MV-4-11 (cell line): Measurements from ENCODE around the gene ANO9.

ENCODE experiments used
- DNase-seq: peaks from one replicate; lab custom pipeline; 2025; lab: John Stamatoyannopoulos, UW

The ANO9 gene

GRCh38 chr11:384511-384910 lies 57.3 kb downstream of the ANO9 start:
- DNase-seq, result no peak

DNA sequence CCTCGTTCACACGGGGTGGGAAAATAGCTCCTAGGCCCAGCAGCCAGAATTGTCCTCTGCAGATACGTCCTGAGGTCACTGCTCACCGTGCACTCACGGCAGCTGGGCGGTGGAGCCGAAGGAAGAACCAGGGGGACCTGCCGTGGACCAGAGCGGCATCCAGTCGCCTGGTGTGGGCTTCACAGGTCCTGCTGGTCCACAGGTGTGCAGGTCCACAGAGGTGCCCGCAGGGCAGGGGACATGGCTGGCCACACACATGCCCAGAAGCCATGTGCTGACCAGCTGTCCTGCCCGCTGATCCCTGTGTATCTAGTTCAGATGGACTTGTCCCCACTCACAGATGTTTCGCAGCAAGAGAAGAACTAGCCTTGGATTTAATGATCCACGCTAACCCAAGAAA lies 58.4 kb downstream of the ANO9 start:
- DNase-seq, result no peak

- no peak for DNase-seq
Observed at GRCh38 chr11:382081-382629, 59.7 kb downstream of the ANO9 start.

GRCh38 chr11:381501-382072 lies 60.2 kb downstream of the ANO9 start:
- no peak for DNase-seq

DNA sequence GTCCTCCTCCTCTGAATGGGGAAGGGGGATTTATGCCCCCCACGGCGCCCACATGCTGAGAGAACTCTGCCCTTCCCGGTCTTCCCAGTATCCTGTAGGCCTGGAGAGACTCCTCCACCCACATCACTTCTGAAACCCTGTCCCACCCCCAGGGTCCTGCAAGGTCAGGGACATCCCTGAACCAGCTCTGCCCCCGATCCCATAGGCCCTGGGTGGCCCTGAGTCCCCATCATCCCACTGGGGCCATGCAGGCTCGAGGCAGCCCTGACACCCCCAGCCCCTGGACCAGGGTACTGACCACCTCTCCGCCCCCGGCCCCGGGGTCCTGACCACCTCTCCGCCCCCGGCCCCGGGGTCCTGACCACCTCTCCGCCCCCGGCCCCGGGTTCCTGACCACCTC lies 60.8 kb downstream of the ANO9 start:
- DNase-seq, result no peak

DNA sequence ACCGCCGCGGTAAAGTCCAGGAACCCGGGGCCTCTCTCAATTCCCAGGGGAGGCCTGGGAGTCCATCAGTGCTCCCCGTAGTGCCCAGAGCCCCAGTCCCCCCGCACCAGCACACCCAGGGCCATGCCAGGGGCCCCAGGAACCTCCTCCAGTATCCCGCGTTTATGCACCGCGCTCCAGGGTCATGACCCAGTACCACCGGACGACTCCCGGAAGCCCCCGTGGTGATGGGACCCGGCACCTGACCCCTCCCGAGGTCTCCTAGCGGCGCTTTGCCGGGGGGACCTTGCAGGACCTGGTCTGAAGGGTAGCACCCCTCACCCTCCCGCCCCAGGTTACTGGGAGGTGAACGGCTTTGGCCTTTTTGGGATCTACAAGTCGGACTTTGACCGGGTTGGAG lies 61.3 kb downstream of the ANO9 start:
- no peak for DNase-seq

DNA sequence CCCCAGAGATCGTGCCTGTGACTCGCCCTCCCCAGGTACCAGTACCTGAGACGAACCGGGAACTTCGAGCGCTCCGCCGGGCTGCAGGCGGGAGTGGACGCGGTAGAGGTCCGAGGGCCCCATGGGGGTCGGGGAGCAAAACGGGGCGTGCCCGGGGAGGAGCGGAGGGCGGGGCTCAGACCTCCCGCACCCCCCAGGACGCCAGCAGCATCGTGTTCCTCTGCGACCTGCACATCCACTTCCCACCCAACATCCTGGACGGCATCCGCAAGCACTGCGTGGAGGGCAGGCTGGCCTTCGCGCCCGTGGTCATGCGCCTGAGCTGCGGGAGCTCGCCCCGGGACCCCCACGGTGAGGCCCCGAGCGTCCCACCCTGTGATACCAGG lies 61.7 kb downstream of the ANO9 start:
- DNase-seq, result no peak

DNA sequence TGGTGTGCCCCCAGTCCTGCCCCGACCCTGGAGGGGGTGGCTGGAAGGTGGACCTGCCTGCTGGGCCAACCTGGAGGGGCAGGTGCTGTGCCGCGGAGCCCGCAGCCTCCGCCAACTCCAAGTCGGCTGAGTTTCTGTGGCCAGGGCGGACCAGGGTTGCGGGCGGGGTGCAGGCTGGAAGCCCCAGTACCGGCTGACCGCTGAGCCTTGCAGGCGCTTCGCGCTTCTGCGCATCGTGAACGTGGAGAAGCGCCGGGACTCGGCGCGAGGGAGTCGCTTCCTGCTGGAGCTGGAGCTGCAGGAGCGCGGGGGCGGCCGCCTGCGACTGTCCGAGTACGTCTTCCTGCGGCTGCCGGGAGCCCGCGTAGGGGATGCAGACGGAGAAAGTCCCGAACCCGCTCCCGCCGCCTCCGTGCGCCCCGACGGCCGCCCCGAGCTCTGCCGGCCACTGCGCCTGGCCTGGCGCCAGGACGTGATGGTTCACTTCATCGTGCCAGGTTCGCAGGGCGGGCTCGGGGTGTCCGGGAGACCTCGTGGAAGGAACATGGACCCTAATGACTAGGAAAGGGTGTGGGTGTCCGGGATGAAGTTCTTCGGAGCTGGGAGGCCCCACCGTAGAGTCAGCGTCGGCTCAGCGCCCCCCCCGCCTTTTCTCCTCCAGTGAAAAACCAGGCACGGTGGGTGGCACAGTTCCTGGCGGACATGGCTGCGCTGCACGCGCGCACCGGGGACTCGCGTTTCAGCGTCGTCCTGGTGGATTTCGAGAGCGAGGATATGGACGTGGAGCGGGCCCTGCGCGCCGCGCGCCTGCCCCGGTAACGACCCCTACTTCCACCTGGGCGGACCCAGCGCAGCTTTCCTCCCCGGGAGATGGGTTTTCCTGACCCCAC lies 62.4 kb downstream of the ANO9 start:
- DNase-seq, result no peak

- no peak for DNase-seq
Observed at GRCh38 chr11:377883-378500, 63.8 kb downstream of the ANO9 start.

DNA sequence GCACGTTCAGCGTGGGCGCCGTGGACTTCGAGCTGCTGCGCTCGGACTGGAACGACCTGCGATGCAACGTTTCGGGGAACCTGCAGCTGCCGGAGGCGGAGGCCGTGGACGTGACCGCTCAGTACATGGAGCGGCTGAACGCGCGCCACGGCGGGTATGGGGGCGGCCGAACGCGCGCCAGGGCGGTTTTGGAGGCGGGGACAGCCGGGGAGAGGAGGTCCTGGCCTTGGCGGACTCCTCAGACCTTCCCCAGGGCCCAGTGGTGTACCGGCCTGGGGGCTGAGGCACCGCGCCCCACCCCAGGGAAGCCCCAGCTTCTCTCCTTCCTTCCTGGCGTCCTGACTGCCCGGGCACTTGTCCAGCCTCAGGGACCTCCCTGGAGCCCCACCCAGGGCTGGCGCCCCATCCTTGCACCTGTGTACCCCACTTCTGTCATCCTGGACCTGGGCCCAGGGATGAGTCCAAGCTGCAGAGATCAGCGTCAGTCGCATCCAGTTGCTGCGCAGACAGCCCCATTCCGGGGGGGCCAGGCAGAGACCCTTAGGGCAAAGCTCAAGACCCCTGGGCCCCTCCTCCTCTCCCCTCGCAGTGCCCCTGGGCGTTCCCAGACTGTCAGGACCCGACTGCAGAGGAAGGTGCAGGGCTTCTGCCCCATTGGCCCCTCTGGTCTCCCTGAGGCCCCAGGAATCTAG lies 64.5 kb downstream of the ANO9 start:
- no peak for DNase-seq

DNA sequence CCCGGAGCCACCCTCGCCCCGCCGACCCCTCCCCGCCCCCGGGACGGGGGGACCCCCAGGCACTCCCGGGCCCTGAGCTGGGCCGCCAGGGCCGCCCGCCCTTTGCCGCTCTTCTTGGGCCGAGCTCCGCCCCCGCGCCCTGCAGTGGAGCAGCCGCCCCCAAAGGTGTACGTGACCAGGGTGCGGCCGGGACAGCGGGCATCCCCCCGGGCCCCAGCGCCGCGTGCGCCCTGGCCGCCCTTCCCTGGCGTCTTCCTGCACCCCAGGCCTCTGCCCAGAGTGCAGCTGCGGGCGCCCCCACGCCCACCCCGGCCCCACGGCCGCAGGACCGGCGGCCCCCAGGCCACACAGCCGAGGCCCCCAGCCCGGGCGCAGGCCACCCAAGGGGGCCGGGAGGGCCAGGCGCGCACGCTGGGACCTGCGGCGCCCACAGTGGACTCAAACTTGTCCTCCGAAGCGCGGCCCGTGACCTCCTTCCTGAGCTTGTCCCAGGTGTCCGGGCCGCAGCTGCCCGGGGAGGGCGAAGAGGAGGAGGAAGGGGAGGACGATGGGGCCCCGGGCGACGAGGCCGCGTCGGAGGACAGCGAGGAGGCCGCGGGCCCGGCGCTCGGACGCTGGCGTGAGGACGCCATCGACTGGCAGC lies 65.2 kb downstream of the ANO9 start:
- no peak for DNase-seq

DNA sequence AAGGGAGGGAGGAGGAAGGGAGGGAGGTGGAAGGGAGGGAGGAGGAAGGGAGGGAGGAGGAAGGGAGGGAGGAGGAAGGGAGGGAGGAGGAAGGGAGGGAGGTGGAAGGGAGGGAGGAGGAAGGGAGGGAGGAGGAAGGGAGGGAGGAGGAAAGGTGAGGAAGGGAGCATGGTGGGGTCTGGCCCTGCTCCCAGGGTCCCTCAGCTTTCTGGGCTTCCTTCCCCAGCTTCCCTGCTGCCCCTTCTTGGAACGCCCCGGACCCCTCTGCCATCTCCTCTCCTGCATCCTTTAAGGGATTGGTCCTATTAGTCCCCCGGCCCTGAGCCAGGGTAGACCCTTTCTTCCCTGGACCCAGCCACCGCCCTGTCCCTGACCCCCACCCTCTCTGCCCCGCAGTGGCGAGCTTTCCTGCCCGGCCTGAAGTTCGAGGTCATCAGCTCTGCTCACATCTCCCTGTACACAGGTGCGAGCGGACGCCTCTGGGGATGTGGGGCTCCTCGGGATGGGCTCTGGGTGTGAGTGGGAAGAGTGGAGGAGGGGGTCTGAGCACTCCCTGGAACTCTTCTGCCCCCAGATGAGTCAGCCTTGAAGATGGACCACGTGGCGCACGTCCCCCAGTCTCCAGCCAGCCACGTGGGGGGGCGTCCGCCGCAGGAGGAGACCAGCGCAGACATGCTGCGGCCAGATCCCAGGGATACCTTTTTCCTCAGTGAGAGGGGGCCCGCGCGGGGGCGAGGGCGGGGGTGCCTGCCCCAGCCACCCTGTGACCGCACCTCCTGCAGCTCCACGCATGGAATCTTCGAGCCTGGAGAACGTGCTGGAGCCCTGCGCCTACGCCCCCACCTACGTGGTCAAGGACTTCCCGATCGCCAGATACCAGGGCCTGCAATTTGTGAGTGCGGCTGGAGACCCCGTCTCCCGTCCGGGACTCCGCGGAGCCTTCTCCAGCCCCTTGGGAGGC lies 66.5 kb downstream of the ANO9 start:
- no peak for DNase-seq

DNA sequence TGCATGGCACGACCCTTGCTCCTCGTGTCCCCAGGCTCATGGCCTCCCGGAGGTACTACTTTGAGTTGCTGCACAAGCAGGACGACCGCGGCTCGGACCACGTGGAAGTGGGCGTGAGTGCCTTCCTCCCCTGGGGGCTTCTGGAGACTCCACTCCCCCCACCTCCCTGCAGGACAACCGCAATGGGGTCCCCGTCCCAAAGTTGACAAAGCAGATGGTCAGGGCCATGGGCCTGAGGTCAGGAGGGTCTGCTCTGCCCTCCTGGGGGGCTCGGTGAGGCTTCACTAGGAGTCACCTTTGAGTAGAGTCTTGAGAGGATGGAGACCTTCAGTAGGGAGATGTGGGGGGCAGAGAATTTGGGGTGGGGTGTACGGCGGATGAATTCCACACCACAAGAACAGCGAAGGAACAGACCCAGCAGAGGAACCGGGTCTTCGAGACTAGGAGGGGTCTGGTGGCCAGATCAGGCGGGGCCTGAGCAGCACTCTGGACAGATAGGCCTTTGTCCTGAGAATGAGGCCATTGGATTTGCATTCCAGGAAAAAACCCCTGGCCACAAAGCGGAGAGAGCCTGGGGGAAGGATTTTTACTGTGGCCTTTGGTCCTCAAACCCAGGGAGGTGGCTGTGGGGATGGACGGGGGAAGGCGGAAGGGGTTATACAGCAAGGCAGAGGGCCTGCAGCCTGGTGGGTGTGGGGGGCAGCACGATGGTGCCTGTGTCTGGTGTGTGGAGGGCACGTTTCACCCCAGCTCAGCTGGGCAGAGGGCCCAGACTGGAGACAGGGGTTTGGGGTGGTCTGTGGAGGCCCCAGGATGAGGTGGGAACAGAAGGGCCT lies 67.9 kb downstream of the ANO9 start:
- no peak for DNase-seq

DNA sequence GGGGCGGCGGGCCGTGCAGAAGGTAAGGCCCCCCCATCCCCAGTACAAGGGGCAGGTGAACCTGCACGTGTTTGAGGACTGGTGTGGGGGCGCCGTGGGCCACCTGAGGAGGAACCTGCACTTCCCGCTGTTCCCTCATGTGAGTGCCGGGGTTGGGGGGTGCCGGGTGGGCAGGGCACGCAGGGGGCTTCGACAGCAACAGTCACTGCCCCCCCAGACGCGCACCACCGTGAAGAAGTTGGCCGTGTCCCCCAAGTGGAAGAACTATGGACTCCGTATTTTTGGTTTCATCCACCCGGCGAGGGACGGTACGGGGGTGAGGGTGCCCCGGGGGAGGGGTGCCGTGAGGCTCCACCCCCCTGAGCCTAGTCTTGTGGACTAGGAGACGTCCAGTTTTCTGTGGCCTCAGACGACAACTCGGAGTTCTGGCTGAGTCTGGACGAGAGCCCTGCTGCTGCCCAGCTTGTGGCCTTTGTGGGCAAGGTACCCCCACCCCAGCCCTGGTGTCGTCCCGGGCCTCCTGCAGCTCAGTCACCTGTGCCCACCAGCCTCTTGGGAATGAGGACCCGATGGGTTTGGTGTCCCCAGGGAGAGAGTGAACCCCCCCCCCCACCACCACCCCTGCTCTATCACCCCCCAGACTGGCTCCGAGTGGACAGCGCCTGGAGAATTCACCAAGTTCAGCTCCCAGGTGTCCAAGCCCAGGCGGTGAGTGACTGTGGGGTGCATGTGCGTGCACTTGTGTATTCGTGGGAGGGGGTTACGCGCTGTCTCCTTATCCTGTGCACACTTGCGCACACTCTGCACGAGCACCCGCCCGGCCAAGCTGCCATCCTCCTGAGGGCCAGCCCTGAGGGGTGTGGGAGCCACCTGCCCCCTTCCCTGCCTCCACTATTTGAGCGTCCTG lies 68.7 kb downstream of the ANO9 start:
- DNase-seq, result no peak

DNA sequence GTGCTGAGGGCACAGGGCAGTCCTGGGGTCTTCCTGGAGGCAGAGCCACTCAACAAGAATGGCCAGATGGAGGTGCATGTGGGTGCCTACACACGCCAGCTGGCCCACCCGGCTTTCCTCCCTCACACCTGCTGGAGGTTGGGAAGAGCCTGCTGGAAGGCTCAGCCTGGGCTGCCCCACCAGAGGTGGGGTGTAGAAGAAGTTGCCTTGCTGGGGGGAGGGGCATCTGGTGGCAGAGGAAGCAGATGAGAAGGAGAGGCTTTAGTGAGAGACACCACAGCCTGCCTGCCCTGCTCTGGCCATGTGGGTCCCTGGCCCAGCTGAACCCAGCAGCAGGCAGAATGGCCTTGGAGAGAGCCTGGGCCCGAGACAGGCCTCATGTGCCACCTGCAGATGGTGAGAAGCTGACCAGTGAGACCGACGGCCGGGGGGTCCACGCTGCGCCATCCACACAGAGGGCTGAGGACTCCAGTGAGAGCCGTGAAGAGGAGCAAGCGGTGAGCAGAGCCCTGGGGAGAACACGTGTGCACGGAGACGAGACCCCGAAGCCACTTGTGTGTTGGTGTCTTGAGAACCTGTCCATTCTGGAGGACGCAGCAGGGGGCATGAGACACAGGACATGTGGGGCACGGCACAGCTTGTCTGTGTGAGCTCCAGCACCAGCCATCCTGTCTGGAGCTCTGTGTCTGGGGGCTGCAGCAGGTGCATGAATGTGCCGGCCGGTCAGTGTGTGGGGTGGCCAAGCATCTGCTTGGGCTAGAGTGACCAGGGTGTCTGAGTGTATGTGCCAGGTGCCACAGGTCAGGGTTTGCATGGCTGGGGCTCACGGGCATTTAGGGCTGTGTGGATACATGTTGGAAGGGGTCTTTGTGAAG lies 69.9 kb downstream of the ANO9 start:
- no peak for DNase-seq

DNA sequence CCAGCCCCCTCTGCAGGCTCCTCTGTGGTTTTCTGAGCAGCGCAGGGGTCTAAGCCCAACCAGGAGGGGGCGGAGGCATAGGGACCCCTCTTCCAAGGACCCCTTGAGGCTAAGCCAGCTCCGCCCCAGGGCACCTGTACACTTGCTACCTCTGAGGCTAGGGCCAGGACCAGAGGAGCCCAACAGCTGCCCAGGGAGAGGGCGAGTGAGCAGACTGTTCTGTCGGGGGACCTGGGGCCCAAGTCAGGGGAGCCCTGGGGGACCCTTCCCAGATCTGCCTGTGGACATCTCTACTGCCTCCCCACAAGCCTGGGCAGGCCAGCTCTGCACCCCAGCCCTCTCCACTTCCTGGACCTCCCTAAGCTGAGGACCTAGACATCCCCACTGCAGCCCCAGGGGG lies 70.8 kb downstream of the ANO9 start:
- DNase-seq, result no peak

DNA sequence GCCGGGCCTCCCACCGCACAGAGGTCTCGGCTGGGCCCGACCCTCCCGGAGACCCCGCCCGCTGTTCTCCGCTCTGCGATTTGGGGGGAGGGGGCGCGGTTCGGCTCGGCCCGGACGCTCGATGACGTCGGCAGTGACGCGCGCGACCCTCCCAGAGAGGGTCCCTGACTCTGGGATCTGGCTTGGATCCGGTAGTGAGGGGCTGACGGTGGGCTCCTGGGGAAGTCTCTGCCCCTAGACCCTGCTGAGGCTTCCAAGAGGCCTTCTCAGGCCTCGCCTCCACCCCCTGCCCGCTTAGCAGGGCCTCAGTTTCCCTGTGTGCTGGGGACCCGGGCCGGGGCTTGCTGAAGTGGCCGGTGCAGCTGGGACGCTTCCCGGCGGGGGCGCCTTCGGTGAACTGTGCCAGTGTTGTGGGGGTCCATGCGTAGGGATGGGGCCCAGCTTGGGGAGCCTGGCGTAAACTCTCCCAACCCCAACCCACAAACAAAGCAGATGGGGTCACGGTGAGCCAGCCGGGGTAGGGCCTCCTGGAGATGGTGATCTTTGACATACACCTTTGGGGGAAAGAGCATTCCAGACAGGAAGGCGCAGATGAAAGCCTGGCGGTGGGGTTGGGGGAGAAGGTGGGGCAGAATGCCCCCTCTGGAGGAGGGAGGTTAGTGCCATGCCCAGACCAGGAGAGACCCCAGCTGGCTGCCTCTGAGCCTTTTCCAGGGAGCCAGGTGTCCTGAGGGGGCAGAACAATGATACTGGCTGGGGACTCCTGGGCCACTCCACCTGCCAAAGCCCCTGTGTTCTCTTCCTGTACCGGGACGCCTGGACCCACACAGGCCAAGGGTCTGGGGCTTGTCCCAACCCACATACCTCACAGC lies 71.5 kb downstream of the ANO9 start:
- DNase-seq, result no peak
